ENCODE data around the gene HTR6.

Gene HTR6

DNA sequence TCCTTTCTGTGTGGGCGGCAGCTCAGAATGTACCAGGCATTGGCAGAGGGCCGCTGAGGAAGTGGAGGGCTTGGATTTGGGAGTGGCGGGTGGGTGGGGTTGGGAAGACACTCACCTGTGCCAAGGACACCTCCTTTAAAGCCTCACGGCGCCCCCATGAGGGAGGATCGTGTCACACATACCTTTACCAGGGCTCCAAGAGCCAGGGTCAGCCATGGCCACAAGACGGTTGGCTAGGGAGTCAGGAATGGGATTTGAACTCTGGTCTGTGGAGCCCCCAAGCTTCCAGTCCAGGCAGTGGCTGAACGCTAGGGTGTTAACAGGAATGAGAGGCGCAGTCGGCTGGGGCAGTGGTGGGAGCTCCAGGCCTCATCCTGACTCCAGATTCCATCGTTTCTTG lies 16.0 kb upstream of the HTR6 start:
- TF ChIP-seq CEBPB (IDR thresholded peaks at IDR 0.05) (no peak), CREB1 (IDR thresholded peaks at IDR 0.05; ENCODE audit: low read depth) (no peak), RAD21 (IDR thresholded peaks at IDR 0.05; ENCODE audit: low read depth) (peak; percentile 23; the same call in 1 of the 2 replicates), EGR1 (IDR thresholded peaks at IDR 0.05) (no peak)

DNA sequence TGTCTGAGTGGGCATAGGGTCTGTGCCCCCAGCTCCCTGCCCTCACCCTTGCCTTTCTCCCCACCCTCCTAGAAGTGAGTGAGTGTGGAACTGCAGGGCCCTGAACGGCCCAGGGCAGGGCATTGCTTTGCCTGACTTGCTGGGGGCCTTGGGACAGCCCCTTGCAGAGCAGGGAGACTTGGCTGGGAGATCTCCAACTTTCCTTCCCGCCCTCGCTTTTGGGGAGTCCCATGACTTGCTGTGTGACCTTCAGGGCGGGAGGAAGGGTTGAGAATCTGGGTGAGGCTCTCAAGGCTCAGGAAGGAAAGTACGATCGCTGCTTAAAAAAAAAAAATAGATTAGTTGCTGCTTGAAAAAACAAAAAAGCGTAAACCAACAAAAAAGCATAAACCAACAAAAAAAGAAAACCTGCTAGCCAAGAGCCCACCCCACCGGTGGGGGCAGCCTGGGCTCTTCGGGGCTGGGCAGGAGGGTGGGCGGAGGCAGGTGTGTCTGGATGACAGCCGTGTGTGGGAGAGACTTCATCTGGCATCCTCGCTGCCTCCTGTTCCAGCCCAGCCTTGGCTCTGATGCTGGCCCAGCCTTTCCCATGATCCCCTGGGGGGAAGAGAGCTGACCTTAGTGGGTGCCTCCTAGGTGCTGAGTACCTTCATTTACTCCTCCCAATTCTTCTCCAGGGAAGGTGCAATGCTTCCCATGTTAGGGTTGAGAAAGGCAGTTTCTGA lies 14.1 kb upstream of the HTR6 start:
- no peak for TF ChIP-seq FOXM1 (IDR thresholded peaks at IDR 0.05; ENCODE audit: borderline replicate concordance, low read depth)
- TF ChIP-seq CEBPB (IDR thresholded peaks at IDR 0.05): no peak
- TF ChIP-seq CREB1 (IDR thresholded peaks at IDR 0.05; ENCODE audit: low read depth): no peak
- no peak for TF ChIP-seq TCF12 (IDR thresholded peaks at IDR 0.05; ENCODE audit: low read depth)
- TF ChIP-seq, protein P1, sequence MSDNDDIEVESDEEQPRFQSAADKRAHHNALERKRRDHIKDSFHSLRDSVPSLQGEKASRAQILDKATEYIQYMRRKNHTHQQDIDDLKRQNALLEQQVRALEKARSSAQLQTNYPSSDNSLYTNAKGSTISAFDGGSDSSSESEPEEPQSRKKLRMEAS (IDR thresholded peaks at IDR 0.05): no peak
- TF ChIP-seq TAF1 (IDR thresholded peaks at IDR 0.05; ENCODE audit: low read depth): no peak
- TF ChIP-seq, protein P2, sequence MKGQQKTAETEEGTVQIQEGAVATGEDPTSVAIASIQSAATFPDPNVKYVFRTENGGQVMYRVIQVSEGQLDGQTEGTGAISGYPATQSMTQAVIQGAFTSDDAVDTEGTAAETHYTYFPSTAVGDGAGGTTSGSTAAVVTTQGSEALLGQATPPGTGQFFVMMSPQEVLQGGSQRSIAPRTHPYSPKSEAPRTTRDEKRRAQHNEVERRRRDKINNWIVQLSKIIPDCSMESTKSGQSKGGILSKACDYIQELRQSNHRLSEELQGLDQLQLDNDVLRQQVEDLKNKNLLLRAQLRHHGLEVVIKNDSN (IDR thresholded peaks at IDR 0.05): no peak
- no peak for TF ChIP-seq RAD21 (IDR thresholded peaks at IDR 0.05; ENCODE audit: low read depth)
- no peak for TF ChIP-seq YY1 (IDR thresholded peaks at IDR 0.05; ENCODE audit: low read depth)
- no peak for TF ChIP-seq EGR1 (IDR thresholded peaks at IDR 0.05)
- no peak for TF ChIP-seq EP300 (IDR thresholded peaks at IDR 0.05; ENCODE audit: borderline replicate concordance)
- TF ChIP-seq NFIC (IDR thresholded peaks at IDR 0.05): no peak
- TF ChIP-seq REST (IDR thresholded peaks at IDR 0.05; ENCODE audit: low read depth): no peak
- no peak for TF ChIP-seq ZBTB7A (IDR thresholded peaks at IDR 0.05; ENCODE audit: low read depth)

- TF ChIP-seq TAF1 (IDR thresholded peaks at IDR 0.05; ENCODE audit: low read depth): no peak
- peak; percentile 85 for TF ChIP-seq RAD21 (IDR thresholded peaks at IDR 0.05; ENCODE audit: low read depth)
Measured at GRCh38 chr1:19651141-19651737, 13.4 kb upstream of the HTR6 start.

DNA sequence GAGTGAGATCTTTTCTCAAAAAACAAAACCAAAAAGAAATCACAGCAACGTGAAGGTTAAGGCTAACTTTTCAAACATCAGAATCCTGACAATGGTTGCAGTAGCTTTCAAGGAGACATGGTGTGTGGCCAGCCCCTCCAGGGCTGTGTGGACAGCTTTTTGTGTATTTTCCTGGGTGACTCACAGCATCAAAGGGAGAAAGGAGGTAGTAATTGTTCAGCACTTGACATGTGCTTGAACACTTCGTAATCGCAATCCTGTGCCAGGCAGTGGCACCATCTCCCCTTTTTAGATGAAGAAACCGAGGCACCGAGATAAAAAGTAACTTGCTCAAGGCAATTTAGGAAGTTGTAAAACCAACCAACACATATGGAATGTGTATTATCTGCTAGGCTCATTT lies 10.3 kb upstream of the HTR6 start:
- TF ChIP-seq EP300 (IDR thresholded peaks at IDR 0.05; ENCODE audit: borderline replicate concordance) (no peak), TCF12 (IDR thresholded peaks at IDR 0.05; ENCODE audit: low read depth) (no peak), TAF1 (IDR thresholded peaks at IDR 0.05; ENCODE audit: low read depth) (no peak), CREB1 (IDR thresholded peaks at IDR 0.05; ENCODE audit: low read depth) (no peak), RAD21 (IDR thresholded peaks at IDR 0.05; ENCODE audit: low read depth) (no peak), REST (IDR thresholded peaks at IDR 0.05; ENCODE audit: low read depth) (no peak), YY1 (IDR thresholded peaks at IDR 0.05; ENCODE audit: low read depth) (no peak), EGR1 (IDR thresholded peaks at IDR 0.05) (no peak), NFIC (IDR thresholded peaks at IDR 0.05) (no peak), FOXM1 (IDR thresholded peaks at IDR 0.05; ENCODE audit: borderline replicate concordance, low read depth) (no peak), TEAD4 (IDR thresholded peaks at IDR 0.05) (no peak), CEBPB (IDR thresholded peaks at IDR 0.05) (no peak), ZBTB7A (IDR thresholded peaks at IDR 0.05; ENCODE audit: low read depth) (no peak)
- TF ChIP-seq, protein P2 (IDR thresholded peaks at IDR 0.05): no peak
- TF ChIP-seq, protein P1 (IDR thresholded peaks at IDR 0.05): no peak

GRCh38 chr1:19654886-19655717 lies 9.6 kb upstream of the HTR6 start:
- TF ChIP-seq EP300 (IDR thresholded peaks at IDR 0.05; ENCODE audit: borderline replicate concordance): no peak
- TF ChIP-seq TEAD4 (IDR thresholded peaks at IDR 0.05): no peak
- TF ChIP-seq RAD21 (IDR thresholded peaks at IDR 0.05; ENCODE audit: low read depth): no peak
- TF ChIP-seq CEBPB (IDR thresholded peaks at IDR 0.05): no peak
- no peak for TF ChIP-seq ZBTB7A (IDR thresholded peaks at IDR 0.05; ENCODE audit: low read depth)
- no peak for TF ChIP-seq TCF12 (IDR thresholded peaks at IDR 0.05; ENCODE audit: low read depth)
- TF ChIP-seq CREB1 (IDR thresholded peaks at IDR 0.05; ENCODE audit: low read depth): no peak
- TF ChIP-seq, protein P1 (IDR thresholded peaks at IDR 0.05): no peak
- TF ChIP-seq REST (IDR thresholded peaks at IDR 0.05; ENCODE audit: low read depth): no peak
- TF ChIP-seq FOXM1 (IDR thresholded peaks at IDR 0.05; ENCODE audit: borderline replicate concordance, low read depth): no peak
- TF ChIP-seq NFIC (IDR thresholded peaks at IDR 0.05): no peak
- no peak for TF ChIP-seq YY1 (IDR thresholded peaks at IDR 0.05; ENCODE audit: low read depth)
- TF ChIP-seq, protein P2 (IDR thresholded peaks at IDR 0.05): no peak
- no peak for TF ChIP-seq TAF1 (IDR thresholded peaks at IDR 0.05; ENCODE audit: low read depth)
- TF ChIP-seq EGR1 (IDR thresholded peaks at IDR 0.05): no peak
